Measurements from ENCODE around the gene FADS6. TPM values are rescaled to one million over a fixed set of nuclear protein-coding genes. Genes with fewer than 3 reads are reported as not detected.

Gene FADS6
- total RNA-seq, 1 experiment from 2014 or later = 1.2 TPM

- TF ChIP-seq CTCF (conservative IDR thresholded peaks at IDR 0.05) = no peak
- no peaks in the 10 kb centered on the region for H3K9me3 Mint-ChIP-seq
- Histone ChIP-seq H3K79me2 (ENCODE audit: insufficient read depth, low read length) (no peaks in the 10 kb centered on the region), H3K27me3 (ENCODE audit: insufficient read depth, low read length) (no peaks in the 10 kb centered on the region), H3K23ac (ENCODE audit: insufficient read length, low read depth, low read length) (no peak overlapping the region), H3K56ac (ENCODE audit: insufficient read length, low read depth, low read length) (no peak overlapping the region), H4K8ac (replicated peaks; ENCODE audit: insufficient read length, low read depth, low read length) (no peak overlapping the region), H2BK20ac (ENCODE audit: low read depth, low read length, poor library complexity, severe bottlenecking) (no peak overlapping the region), H3K27ac (ENCODE audit: insufficient read length, low read depth, low read length) (no peak overlapping the region), H2AK5ac (ENCODE audit: insufficient read length, low read length) (no peak overlapping the region), H3K4ac (ENCODE audit: low read depth, low read length) (no peak overlapping the region), H4K20me1 (ENCODE audit: control insufficient read depth, insufficient read depth, insufficient read length) (peaks cover 3% of the 10 kb centered on the region), H4K5ac (ENCODE audit: insufficient read length, low read depth, low read length) (no peak overlapping the region), H4K91ac (ENCODE audit: insufficient read length, low read depth, low read length) (no peak overlapping the region), H3K4me2 (ENCODE audit: insufficient read depth, insufficient read length, low read length) (no peak overlapping the region), H2AFZ (ENCODE audit: low read length) (no peak overlapping the region), H3K23me2 (ENCODE audit: insufficient read length, low read depth, low read length, poor library complexity, severe bottlenecking) (no peaks in the 10 kb centered on the region), H2BK120ac (ENCODE audit: low read depth, low read length, poor library complexity, severe bottlenecking) (no peak overlapping the region), H3T11ph (ENCODE audit: low read length) (no peak overlapping the region), H3K4me1 (ENCODE audit: insufficient read depth, low read length) (no peaks in the 10 kb centered on the region), H2BK12ac (ENCODE audit: insufficient read length, low read depth, low read length) (no peak overlapping the region), H3K9ac (ENCODE audit: extremely low read depth, insufficient read length, low read length) (no peak overlapping the region), H3K14ac (ENCODE audit: insufficient read depth, low read length) (no peak overlapping the region), H3K79me1 (ENCODE audit: insufficient read depth, low read depth, low read length, poor library complexity, severe bottlenecking) (no peaks in the 10 kb centered on the region), H3K9me3 (ENCODE audit: control insufficient read depth, low read depth, low read length) (no peaks in the 10 kb centered on the region), H2BK15ac (ENCODE audit: low read depth, low read length) (no peak overlapping the region), H3K18ac (ENCODE audit: insufficient read length, low read depth, low read length) (no peak overlapping the region), H2BK5ac (ENCODE audit: insufficient read length, low read length) (no peak overlapping the region)
- peaks cover 7 to 13% (median 12%) of the 10 kb centered on the region in 3 experiments; a peak in 6 of 7 replicates for H3K36me3 Mint-ChIP-seq (ENCODE audit: insufficient read depth in 1 of 3, low read depth in 3 of 3)
- H3K27me3 Mint-ChIP-seq (ENCODE audit: low read depth) = peaks cover 4% of the 10 kb centered on the region
- no CpG with 5 or more reads among the region's 9 CpGs for WGBS (ENCODE audit: extremely low coverage, insufficient read length, low lambda C conversion rate)
- no peak for DNase-seq
- peak overlapping the region in 1 of 3 experiments; percentile 77; a peak in 1 of 7 replicates for H3K27ac Mint-ChIP-seq
- no peak overlapping the region for H3K4me3 Mint-ChIP-seq
- H3K4me1 Mint-ChIP-seq = peaks cover 0 to 6% of the 10 kb centered on the region in 2 experiments; a peak in 1 of 4 replicates
Measured at GRCh38 chr17:74832421-74832820, 61.0 kb downstream of the FADS6 start.
